ENCODE measurements around the gene RAVER1.

The RAVER1 gene

GRCh38 chr19:10266706-10267105 is 66.6 kb downstream of the RAVER1 start:
- no peak for DNase-seq

All from NCI-H1105 (cell line).